Endodermal cell (in vitro differentiated cells): Measurements from ENCODE around the gene NUFIP1. TPM values are rescaled to one million over a fixed set of nuclear protein-coding genes. Genes with fewer than 3 reads are reported as not detected.

Experiments used
- DNase-seq: peaks from one replicate; pipeline ENCODE4 v3.0.0-alpha.2; 2017
- H3K27ac ChIP-seq: 2 replicates; pipeline ENCODE4 v1.5.1; 2013; ENCODE audit warnings: mild to moderate bottlenecking, low read depth, low read length, moderate library complexity
- H3K27me3 ChIP-seq: 2 replicates; pipeline ENCODE4 v1.6.1; 2013; ENCODE audit warnings: mild to moderate bottlenecking, low read length, moderate library complexity; ENCODE audit not compliant: insufficient read depth, control insufficient read depth, poor library complexity, severe bottlenecking
- H3K36me3 ChIP-seq: 2 replicates; pipeline ENCODE4 v1.7.0; 2013; ENCODE audit warnings: mild to moderate bottlenecking, low read length, moderate library complexity; ENCODE audit not compliant: control insufficient read depth, insufficient read depth
- H3K4me1 ChIP-seq: one replicate; pipeline ENCODE4 v1.7.0; 2013; ENCODE audit warnings: low read length; ENCODE audit not compliant: control insufficient read depth, insufficient read depth
- H3K4me3 ChIP-seq: 2 replicates; pipeline ENCODE4 v1.5.1; 2013; ENCODE audit warnings: mild to moderate bottlenecking, low read length, moderate library complexity
- H3K9ac ChIP-seq: 2 replicates; pipeline ENCODE4 v1.6.1; 2013; ENCODE audit warnings: mild to moderate bottlenecking, low read length, moderate library complexity; ENCODE audit not compliant: poor library complexity, severe bottlenecking; ENCODE audit errors: extremely low read depth
- H3K9me3 ChIP-seq: 2 replicates; pipeline ENCODE4 v1.6.1; 2013; ENCODE audit warnings: mild to moderate bottlenecking, low read length, moderate library complexity; ENCODE audit not compliant: control insufficient read depth
- H3K27ac Mint-ChIP-seq: 2 replicates; pipeline ENCODE4 v1.8.0; 2020; ENCODE audit warnings: mixed read lengths
- H3K27me3 Mint-ChIP-seq: 2 replicates; pipeline ENCODE4 v1.8.0; 2021; ENCODE audit warnings: mild to moderate bottlenecking, mixed read lengths; ENCODE audit not compliant: insufficient read depth
- H3K36me3 Mint-ChIP-seq: 2 replicates; pipeline ENCODE4 v1.8.0; 2020; ENCODE audit warnings: low read depth, mixed read lengths
- H3K4me1 Mint-ChIP-seq: 2 replicates; pipeline ENCODE4 v1.8.0; 2020; ENCODE audit warnings: mixed read lengths
- H3K4me3 Mint-ChIP-seq: 2 replicates; pipeline ENCODE4 v1.8.0; 2020; ENCODE audit warnings: mild to moderate bottlenecking, moderate library complexity, mixed read lengths
- H3K9me3 Mint-ChIP-seq: 2 replicates; pipeline ENCODE4 v1.8.0; 2020; ENCODE audit warnings: mild to moderate bottlenecking, mixed read lengths
- WGBS, 2 experiments: methylation state at CpG; one replicate each; pipeline versions ENCODE4 v1.1.5 to v1.1.7; 2013; ENCODE audit warnings: missing lambda C conversion rate in 2 of 2, mixed read lengths in 1 of 2; ENCODE audit not compliant: insufficient coverage in 1 of 2, insufficient read length in 1 of 2; 5-methylcytosine and 5-hydroxymethylcytosine counted together
- total RNA-seq, 2 donors: library from RNA; stranded (reverse); fragmentation: NEBNext Ultra II Directional in 1 of 2; extraction: Animal tissue kit (Norgen Biotek cat#: 25700) in 1 of 2; gene quantifications; 2 replicates in 1 of 2; 3 replicates in 1 of 2; pipeline ENCODE4 v1.2.1, GENCODE V29; 2021
- TF ChIP-seq, protein P1 (sequence below): fragments of 200-600 bp; sonication (generic); conservative IDR thresholded peaks from 2 replicates; pipeline ENCODE4 v1.5.0; 2021; ENCODE audit warnings: antibody characterized with exemption, mild to moderate bottlenecking

NUFIP1 gene
- total RNA-seq, 2 donors from 2014 or later, result 11.0 to 13.9 TPM

DNA sequence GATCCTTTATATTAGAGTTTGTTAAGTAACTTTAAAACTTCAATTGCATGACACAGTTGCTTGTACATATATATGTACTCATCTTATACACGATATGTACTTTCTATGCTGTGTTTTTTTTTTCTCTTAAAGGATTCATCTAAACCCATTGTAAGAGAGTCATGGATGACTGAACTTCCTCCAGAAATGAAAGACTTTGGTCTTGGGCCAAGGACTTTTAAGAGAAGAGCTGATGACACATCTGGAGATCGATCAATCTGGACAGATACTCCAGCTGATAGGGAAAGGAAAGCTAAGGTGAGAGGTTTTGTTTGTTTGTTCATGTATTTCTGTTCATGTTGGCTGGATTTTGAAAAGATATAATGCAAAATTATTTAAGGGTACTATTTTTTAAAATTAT, 26.0 kb upstream of the NUFIP1 start:
- H3K4me1 ChIP-seq, result no peaks in the 10 kb centered on the region
- no peaks in the 10 kb centered on the region for H3K27me3 Mint-ChIP-seq
- H3K9me3 ChIP-seq, result no peaks in the 10 kb centered on the region
- H3K4me3 Mint-ChIP-seq, result no peak overlapping the region
- H3K27ac Mint-ChIP-seq, result no peak overlapping the region
- H3K4me1 Mint-ChIP-seq, result no peaks in the 10 kb centered on the region
- no peak for DNase-seq
- H3K36me3 Mint-ChIP-seq, result peaks cover 37% of the 10 kb centered on the region
- no peak overlapping the region for H3K9ac ChIP-seq
- H3K27ac ChIP-seq, result no peak overlapping the region
- no peaks in the 10 kb centered on the region for H3K27me3 ChIP-seq
- TF ChIP-seq, protein P1, sequence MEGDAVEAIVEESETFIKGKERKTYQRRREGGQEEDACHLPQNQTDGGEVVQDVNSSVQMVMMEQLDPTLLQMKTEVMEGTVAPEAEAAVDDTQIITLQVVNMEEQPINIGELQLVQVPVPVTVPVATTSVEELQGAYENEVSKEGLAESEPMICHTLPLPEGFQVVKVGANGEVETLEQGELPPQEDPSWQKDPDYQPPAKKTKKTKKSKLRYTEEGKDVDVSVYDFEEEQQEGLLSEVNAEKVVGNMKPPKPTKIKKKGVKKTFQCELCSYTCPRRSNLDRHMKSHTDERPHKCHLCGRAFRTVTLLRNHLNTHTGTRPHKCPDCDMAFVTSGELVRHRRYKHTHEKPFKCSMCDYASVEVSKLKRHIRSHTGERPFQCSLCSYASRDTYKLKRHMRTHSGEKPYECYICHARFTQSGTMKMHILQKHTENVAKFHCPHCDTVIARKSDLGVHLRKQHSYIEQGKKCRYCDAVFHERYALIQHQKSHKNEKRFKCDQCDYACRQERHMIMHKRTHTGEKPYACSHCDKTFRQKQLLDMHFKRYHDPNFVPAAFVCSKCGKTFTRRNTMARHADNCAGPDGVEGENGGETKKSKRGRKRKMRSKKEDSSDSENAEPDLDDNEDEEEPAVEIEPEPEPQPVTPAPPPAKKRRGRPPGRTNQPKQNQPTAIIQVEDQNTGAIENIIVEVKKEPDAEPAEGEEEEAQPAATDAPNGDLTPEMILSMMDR, result no peak
- no peak overlapping the region for H3K4me3 ChIP-seq
- WGBS, 2 experiments, result 94 to 100% methylated on average over 1 to 2 of the region's 2 CpGs
- peaks cover 52% of the 10 kb centered on the region for H3K36me3 ChIP-seq
- no peaks in the 10 kb centered on the region for H3K9me3 Mint-ChIP-seq

DNA sequence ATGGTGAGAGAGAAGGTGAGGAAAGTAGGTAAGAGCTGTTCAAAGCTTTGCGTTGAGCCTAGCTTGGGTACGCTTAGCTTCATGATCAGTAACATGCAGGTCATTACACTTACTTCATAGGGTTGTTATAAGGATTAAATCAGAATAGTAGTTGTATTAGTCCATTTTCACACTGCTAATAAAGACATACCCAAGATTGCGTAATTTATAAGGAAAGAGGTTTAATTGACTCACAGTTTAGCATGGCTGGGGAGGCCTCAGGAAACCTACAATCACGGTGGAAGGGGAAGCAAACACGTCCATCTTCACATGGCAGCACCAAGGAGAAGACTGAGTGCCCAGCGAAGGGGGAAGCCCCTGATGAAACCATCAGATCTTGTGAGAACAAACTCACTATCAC, 21.9 kb upstream of the NUFIP1 start:
- Mint-ChIP-seq H3K36me3 (peaks cover 29% of the 10 kb centered on the region), H3K9me3 (no peaks in the 10 kb centered on the region)

DNA sequence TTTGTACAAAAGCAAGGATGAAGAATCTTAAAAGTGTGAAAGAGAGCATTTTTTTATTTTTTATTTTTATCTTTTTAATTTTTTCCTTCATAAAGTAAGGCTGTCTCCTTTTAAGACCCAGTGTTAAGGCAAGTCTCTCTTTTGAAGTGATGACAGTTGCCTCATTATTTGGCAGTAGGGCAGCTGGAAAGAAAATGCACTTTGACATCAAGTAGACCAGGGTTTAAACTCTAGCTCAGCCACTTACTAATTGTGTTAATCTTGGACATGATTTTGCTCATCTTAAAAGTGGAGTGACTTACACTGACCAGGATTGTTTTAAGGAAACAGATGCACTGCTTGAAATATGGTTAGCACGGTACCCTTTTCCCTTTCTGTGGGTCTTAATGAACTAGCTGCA, 18.6 kb upstream of the NUFIP1 start:
- H3K27ac ChIP-seq, result no peak overlapping the region
- H3K36me3 Mint-ChIP-seq, result peaks cover 26% of the 10 kb centered on the region
- H3K4me3 ChIP-seq, result no peak overlapping the region
- H3K36me3 ChIP-seq, result peaks cover 66% of the 10 kb centered on the region
- H3K4me3 Mint-ChIP-seq, result no peak overlapping the region
- TF ChIP-seq, protein P1, result no peak
- H3K4me1 ChIP-seq, result no peaks in the 10 kb centered on the region
- H3K9ac ChIP-seq, result no peak overlapping the region
- peak overlapping the region; percentile 23 for H3K27ac Mint-ChIP-seq
- no peak for DNase-seq
- H3K9me3 ChIP-seq, result no peaks in the 10 kb centered on the region
- no peaks in the 10 kb centered on the region for H3K27me3 ChIP-seq
- no peaks in the 10 kb centered on the region for H3K4me1 Mint-ChIP-seq
- WGBS, 2 experiments, result 100% methylated on average over 1 of the region's 1 CpG
- H3K27me3 Mint-ChIP-seq, result no peaks in the 10 kb centered on the region
- H3K9me3 Mint-ChIP-seq, result no peaks in the 10 kb centered on the region

More for the DNA sequence above, 21.9 kb upstream of the NUFIP1 start:
- TF ChIP-seq, protein P1, result no peak
- no peak overlapping the region for H3K4me3 Mint-ChIP-seq
- Histone ChIP-seq H3K9me3 (no peaks in the 10 kb centered on the region), H3K4me3 (no peak overlapping the region), H3K36me3 (peaks cover 69% of the 10 kb centered on the region), H3K27me3 (no peaks in the 10 kb centered on the region), H3K27ac (no peak overlapping the region), H3K9ac (no peak overlapping the region), H3K4me1 (no peaks in the 10 kb centered on the region)
- 95 to 97% methylated on average over 4 to 5 of the region's 6 CpGs for WGBS, 2 experiments
- H3K27me3 Mint-ChIP-seq, result no peaks in the 10 kb centered on the region
- no peaks in the 10 kb centered on the region for H3K4me1 Mint-ChIP-seq
- DNase-seq, result no peak
- no peak overlapping the region for H3K27ac Mint-ChIP-seq
